HepG2 (cell line): Measurements from ENCODE around the gene PSD4. TPM values are rescaled to one million over a fixed set of nuclear protein-coding genes. Genes with fewer than 3 reads are reported as not detected.
A peak's percentile ranks its signal among the peaks of the same experiment; 100 is the strongest.

Source experiments
- CENPT ChIP-seq: sonication (generic); formaldehyde crosslinking; IDR thresholded peaks from 2 replicates; pipeline ENCODE4 v1.8.0; 2022; ENCODE audit warnings: low read depth, mild to moderate bottlenecking, moderate library complexity, missing genetic modification reagents
- DPF2 ChIP-seq: sonication (generic); formaldehyde crosslinking; IDR thresholded peaks from 2 replicates; pipeline ENCODE4 v1.4.0; 2020; ENCODE audit warnings: mild to moderate bottlenecking, low read depth, missing genetic modification reagents, borderline replicate concordance
- MBNL3 ChIP-seq: fragments of 250-450 bp; sonication (Bioruptor Pico); conservative IDR thresholded peaks from 2 replicates; pipeline ENCODE4 v1.8.0; 2022; ENCODE audit warnings: mild to moderate bottlenecking, inconsistent platforms
- NR0B2 ChIP-seq: sonication (generic); formaldehyde crosslinking; IDR thresholded peaks from 2 replicates; pipeline ENCODE4 v1.4.0; 2020; ENCODE audit warnings: mild to moderate bottlenecking, missing genetic modification reagents
- SALL2 ChIP-seq: sonication (generic); formaldehyde crosslinking; IDR thresholded peaks from 2 replicates; pipeline ENCODE4 v1.8.1; 2023; ENCODE audit warnings: mild to moderate bottlenecking, missing genetic modification reagents, inconsistent platforms
- SMAD3 ChIP-seq: sonication (generic); formaldehyde crosslinking; IDR thresholded peaks from 2 replicates; pipeline ENCODE4 v1.4.0; 2020; ENCODE audit warnings: missing genetic modification reagents
- SMC3 ChIP-seq: IDR thresholded peaks from 2 replicates; pipeline ENCODE4 v1.6.1; 2011; ENCODE audit warnings: low read length, improper control_type of control experiment
- STAG1 ChIP-seq: sonication (generic); formaldehyde crosslinking; IDR thresholded peaks from 2 replicates; pipeline ENCODE4 v1.4.0; 2020; ENCODE audit warnings: missing genetic modification reagents
- STAT6 ChIP-seq: sonication (generic); formaldehyde crosslinking; IDR thresholded peaks from 2 replicates; pipeline ENCODE4 v1.4.0; 2020; ENCODE audit warnings: missing genetic modification reagents, mild to moderate bottlenecking, borderline replicate concordance
- ZBTB38 ChIP-seq: sonication (generic); formaldehyde crosslinking; IDR thresholded peaks from 2 replicates; pipeline ENCODE4 v1.5.1; 2020; ENCODE audit warnings: mild to moderate bottlenecking, missing genetic modification reagents
- ZFP90 ChIP-seq: sonication (generic); formaldehyde crosslinking; IDR thresholded peaks from 2 replicates; pipeline ENCODE4 v1.8.0; 2022; ENCODE audit warnings: missing genetic modification reagents, mild to moderate bottlenecking, inconsistent platforms, borderline replicate concordance
- ZNF124 ChIP-seq: sonication (generic); formaldehyde crosslinking; IDR thresholded peaks from 2 replicates; pipeline ENCODE4 v1.4.0; 2020; ENCODE audit warnings: missing genetic modification reagents
- ZNF232 ChIP-seq: sonication (generic); formaldehyde crosslinking; IDR thresholded peaks from 2 replicates; pipeline ENCODE4 v1.4.0; 2020; ENCODE audit warnings: missing genetic modification reagents, borderline replicate concordance
- ZNF251 ChIP-seq: sonication (generic); formaldehyde crosslinking; IDR thresholded peaks from 2 replicates; pipeline ENCODE4 v1.9.0; 2021; ENCODE audit warnings: mild to moderate bottlenecking, missing genetic modification reagents
- ZNF431 ChIP-seq: sonication (generic); formaldehyde crosslinking; IDR thresholded peaks from 2 replicates; pipeline ENCODE4 v1.9.0; 2022; ENCODE audit warnings: missing genetic modification reagents, low read depth, mild to moderate bottlenecking, borderline replicate concordance
- ZNF564 ChIP-seq: sonication (generic); formaldehyde crosslinking; IDR thresholded peaks from 2 replicates; pipeline ENCODE4 v1.8.1; 2023; ENCODE audit warnings: mild to moderate bottlenecking, missing genetic modification reagents
- ZNF781 ChIP-seq: sonication (generic); formaldehyde crosslinking; IDR thresholded peaks from 2 replicates; pipeline ENCODE4 v1.5.1; 2020; ENCODE audit warnings: borderline replicate concordance, mild to moderate bottlenecking, missing genetic modification reagents; ENCODE audit errors: not compliant biosample characterization
- polyA plus RNA-seq, 8 experiments: library from polyadenylated mRNA; depleted of rRNA in 3 of 8; stranded (reverse) in 7 of 8; unstranded in 1 of 8; fragments of >200 nt; fragmentation: Illumina TruSeq in 4 of 8; extraction: Trizol in 4 of 8; gene quantifications; 2 replicates each; pipeline versions ENCODE4 v1.2.1 to v1.2.3, GENCODE V29; 2011 to 2016; ENCODE audit warnings: low read depth in 4 of 8, missing spikeins in 1 of 8, mixed read lengths in 1 of 8; ENCODE audit not compliant: insufficient read depth in 1 of 8
- total RNA-seq, 5 experiments: library from RNA; depleted of rRNA; stranded (reverse); fragments of >200 nt; fragmentation: Illumina TruSeq; extraction: Trizol; gene quantifications; 2 replicates each; pipeline ENCODE4 v1.2.3, GENCODE V29; 2016; ENCODE audit warnings: low read depth in 1 of 5
- TF ChIP-seq, protein P1 (sequence below): sonication (generic); formaldehyde crosslinking; IDR thresholded peaks from 2 replicates; pipeline ENCODE4 v1.5.0; 2020; ENCODE audit warnings: missing genetic modification reagents, mild to moderate bottlenecking, borderline replicate concordance
- TF ChIP-seq, protein P2 (sequence below): sonication (generic); formaldehyde crosslinking; IDR thresholded peaks from 2 replicates; pipeline ENCODE4 v1.9.0; 2021; ENCODE audit warnings: missing genetic modification reagents, borderline replicate concordance
- TF ChIP-seq, protein P3 (sequence below): sonication (generic); formaldehyde crosslinking; IDR thresholded peaks from 2 replicates; pipeline ENCODE4 v1.4.0; 2020; ENCODE audit warnings: missing genetic modification reagents
- TF ChIP-seq, protein P4 (sequence below): sonication (generic); formaldehyde crosslinking; IDR thresholded peaks from 2 replicates; pipeline ENCODE4 v1.4.0; 2020; ENCODE audit warnings: mild to moderate bottlenecking, missing genetic modification reagents
- TF ChIP-seq, protein P5 (sequence below): sonication (generic); formaldehyde crosslinking; IDR thresholded peaks from 2 replicates; pipeline ENCODE4 v1.8.1; 2023; ENCODE audit warnings: mild to moderate bottlenecking, missing genetic modification reagents

Gene PSD4
- total and polyA plus RNA-seq, 2 of the 13 experiments (the other 11 are each of a cell fraction or from before 2014, with no cell fraction given), result 5.8 to 9.4 TPM

DNA sequence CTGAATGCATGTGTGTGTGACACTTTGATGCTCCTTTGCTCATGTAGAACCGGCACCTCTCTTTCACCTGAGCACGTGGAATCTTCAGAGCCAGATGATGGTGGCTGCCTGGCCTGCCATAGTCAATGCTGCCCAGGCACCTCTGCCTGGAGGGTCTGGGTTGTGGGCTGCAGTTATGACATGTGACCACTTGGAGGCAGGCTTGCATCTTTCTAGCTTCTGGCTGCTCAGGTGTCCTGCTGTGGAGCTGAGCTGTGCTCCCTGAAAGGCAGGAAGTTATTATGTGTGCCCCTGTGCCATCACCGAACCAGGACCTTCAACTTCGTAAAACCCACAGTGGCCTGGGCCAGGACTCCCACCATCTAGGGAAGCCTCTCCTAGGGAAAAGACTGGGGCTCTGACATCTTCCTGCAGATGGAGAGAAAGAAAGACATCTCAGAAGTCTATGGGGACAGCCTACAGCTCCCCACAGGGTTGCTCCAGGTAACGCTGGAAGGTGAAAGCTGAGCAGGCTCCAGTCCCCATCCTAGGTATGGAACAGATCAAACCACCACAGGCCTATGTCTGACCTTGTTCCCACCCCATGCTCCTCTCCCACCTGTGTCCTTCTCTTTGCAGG is 30.2 kb downstream of the PSD4 start (continued):
- TF ChIP-seq STAT6 (CRISPR knock-in tag), result no peak
- peak; percentile 99 for TF ChIP-seq STAG1
- peak; percentile 30; the same call in 1 of the 2 replicates for TF ChIP-seq ZBTB38 (CRISPR knock-in tag)
- TF ChIP-seq ZNF564, result no peak
- TF ChIP-seq ZNF781 (CRISPR knock-in tag), result peak; percentile 66
- TF ChIP-seq SMC3, result peak; percentile 99
- no peak for TF ChIP-seq ZNF251 (CRISPR knock-in tag)
- 0 out of 2 replicates have a peak, but pooled peaks have one; percentile 41 for TF ChIP-seq SMAD3 (CRISPR knock-in tag)
- TF ChIP-seq, protein P1, sequence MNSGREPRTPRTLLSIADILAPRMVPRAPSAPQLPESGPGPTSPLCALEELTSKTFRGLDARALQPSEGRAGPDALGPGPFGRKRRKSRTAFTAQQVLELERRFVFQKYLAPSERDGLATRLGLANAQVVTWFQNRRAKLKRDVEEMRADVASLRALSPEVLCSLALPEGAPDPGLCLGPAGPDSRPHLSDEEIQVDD, result no peak
- peak; percentile 61; the same call in 1 of the 2 replicates for TF ChIP-seq ZNF431 (CRISPR knock-in tag)
- peak; percentile 33; the same call in 1 of the 2 replicates for TF ChIP-seq SALL2
- TF ChIP-seq, protein P2, sequence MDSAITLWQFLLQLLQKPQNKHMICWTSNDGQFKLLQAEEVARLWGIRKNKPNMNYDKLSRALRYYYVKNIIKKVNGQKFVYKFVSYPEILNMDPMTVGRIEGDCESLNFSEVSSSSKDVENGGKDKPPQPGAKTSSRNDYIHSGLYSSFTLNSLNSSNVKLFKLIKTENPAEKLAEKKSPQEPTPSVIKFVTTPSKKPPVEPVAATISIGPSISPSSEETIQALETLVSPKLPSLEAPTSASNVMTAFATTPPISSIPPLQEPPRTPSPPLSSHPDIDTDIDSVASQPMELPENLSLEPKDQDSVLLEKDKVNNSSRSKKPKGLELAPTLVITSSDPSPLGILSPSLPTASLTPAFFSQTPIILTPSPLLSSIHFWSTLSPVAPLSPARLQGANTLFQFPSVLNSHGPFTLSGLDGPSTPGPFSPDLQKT (CRISPR knock-in tag), result no peak
- peak; percentile 4; the same call in 1 of the 2 replicates for TF ChIP-seq NR0B2
- TF ChIP-seq, protein P3, sequence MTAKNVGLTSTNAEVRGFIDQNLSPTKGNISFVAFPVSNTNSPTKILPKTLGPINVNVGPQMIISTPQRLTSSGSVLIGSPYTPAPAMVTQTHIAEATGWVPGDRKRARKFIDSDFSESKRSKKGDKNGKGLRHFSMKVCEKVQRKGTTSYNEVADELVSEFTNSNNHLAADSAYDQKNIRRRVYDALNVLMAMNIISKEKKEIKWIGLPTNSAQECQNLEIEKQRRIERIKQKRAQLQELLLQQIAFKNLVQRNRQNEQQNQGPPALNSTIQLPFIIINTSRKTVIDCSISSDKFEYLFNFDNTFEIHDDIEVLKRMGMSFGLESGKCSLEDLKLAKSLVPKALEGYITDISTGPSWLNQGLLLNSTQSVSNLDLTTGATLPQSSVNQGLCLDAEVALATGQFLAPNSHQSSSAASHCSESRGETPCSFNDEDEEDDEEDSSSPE, result no peak
- peak; percentile 56; the same call in 1 of the 2 replicates for TF ChIP-seq ZNF124 (CRISPR knock-in tag)
- TF ChIP-seq MBNL3 (CRISPR knock-in tag), result no peak
- no peak for TF ChIP-seq ZNF232
- no peak for TF ChIP-seq DPF2 (CRISPR knock-in tag)
- TF ChIP-seq, protein P4, sequence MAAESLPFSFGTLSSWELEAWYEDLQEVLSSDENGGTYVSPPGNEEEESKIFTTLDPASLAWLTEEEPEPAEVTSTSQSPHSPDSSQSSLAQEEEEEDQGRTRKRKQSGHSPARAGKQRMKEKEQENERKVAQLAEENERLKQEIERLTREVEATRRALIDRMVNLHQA (CRISPR knock-in tag), result no peak
- TF ChIP-seq ZFP90, result no peak
- TF ChIP-seq CENPT (CRISPR knock-in tag), result no peak
- TF ChIP-seq, protein P5, sequence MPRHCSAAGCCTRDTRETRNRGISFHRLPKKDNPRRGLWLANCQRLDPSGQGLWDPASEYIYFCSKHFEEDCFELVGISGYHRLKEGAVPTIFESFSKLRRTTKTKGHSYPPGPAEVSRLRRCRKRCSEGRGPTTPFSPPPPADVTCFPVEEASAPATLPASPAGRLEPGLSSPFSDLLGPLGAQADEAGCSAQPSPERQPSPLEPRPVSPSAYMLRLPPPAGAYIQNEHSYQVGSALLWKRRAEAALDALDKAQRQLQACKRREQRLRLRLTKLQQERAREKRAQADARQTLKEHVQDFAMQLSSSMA (CRISPR knock-in tag), result peak; percentile 87; the same call in 1 of the 2 replicates
